ENCODE results near the gene STK24.
"Not testable (repeated sequence)": the region's sequence is repeated elsewhere in the genome, so short reads cannot be mapped to it uniquely, and the experiment has no call there.

Gene STK24

GRCh38 chr13:98590471-98590870, 13.6 kb upstream of the STK24 start:
- peak; percentile 96 for TF ChIP-seq ZFP30 (CRISPR knock-in tag; IDR thresholded peaks at IDR 0.05)
- ATAC-seq = not testable (repeated sequence)

- not testable (repeated sequence) for ATAC-seq
Measured at GRCh38 chr13:98589516-98589915, 12.6 kb upstream of the STK24 start.

DNA sequence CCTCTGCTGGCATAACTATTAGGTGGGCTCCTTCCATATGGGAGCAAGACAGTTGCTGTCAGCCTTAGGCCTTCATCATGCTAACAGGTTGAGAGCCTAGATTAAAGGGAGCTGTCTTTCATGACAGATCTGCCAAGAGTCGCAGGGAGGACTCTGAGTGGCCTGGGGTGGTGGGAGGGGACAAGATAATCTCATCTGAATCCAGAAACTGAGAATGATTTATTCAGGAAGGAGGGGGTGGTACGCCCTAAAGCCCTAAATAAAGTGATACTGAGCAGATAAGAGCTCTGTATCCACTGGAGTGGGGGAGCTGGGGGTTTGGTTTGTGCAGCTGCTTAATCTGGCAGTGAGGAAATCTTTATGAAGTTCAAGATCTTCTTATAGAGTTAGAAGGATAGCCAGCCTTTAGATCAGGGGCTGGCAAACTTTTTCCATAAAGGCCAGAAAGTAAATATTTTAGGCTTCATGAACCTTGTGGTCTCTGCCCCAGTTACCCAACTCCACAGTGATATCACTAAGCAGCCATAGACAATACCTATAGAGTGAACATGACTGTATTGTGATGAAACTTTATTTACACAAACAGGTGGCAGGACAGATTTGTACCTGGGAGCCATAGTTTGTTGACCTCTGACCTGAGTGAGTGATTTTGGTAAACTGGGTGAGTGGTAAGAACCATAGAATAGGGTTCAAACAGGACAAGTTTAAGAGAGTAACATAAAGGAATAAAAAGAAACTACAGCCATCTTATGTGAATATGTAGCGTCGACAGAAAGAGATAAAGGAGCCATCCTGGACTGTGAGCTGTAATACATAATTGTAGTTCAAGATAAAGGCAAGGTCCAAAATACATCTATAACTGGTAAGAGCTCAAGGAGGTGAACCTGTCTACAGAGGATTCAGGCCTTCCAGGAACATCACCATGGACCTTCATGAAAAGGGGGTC, 9.8 kb upstream of the STK24 start:
- no peak for ATAC-seq
- TF ChIP-seq CREB5 (CRISPR knock-in tag; IDR thresholded peaks at IDR 0.05; ENCODE audit: low read depth) = no peak
- no peak for TF ChIP-seq ZC3H10 (CRISPR knock-in tag; IDR thresholded peaks at IDR 0.05)
- no peak for TF ChIP-seq ESRRG (CRISPR knock-in tag; IDR thresholded peaks at IDR 0.05)
- TF ChIP-seq ISL1 (CRISPR knock-in tag; IDR thresholded peaks at IDR 0.05) = no peak
- TF ChIP-seq OSR1 (CRISPR knock-in tag; IDR thresholded peaks at IDR 0.05) = no peak
- TF ChIP-seq PATZ1 (CRISPR knock-in tag; IDR thresholded peaks at IDR 0.05; ENCODE audit: borderline replicate concordance) = no peak
- TF ChIP-seq, protein P1, sequence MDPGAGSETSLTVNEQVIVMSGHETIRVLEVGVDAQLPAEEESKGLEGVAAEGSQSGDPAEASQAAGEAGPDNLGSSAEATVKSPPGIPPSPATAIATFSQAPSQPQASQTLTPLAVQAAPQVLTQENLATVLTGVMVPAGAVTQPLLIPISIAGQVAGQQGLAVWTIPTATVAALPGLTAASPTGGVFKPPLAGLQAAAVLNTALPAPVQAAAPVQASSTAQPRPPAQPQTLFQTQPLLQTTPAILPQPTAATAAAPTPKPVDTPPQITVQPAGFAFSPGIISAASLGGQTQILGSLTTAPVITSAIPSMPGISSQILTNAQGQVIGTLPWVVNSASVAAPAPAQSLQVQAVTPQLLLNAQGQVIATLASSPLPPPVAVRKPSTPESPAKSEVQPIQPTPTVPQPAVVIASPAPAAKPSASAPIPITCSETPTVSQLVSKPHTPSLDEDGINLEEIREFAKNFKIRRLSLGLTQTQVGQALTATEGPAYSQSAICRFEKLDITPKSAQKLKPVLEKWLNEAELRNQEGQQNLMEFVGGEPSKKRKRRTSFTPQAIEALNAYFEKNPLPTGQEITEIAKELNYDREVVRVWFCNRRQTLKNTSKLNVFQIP (CRISPR knock-in tag; IDR thresholded peaks at IDR 0.05; ENCODE audit: borderline replicate concordance, low read depth) = no peak
- no peak for TF ChIP-seq ARNTL (CRISPR knock-in tag; IDR thresholded peaks at IDR 0.05; ENCODE audit: borderline replicate concordance, low read depth)
- TF ChIP-seq BACH2 (CRISPR knock-in tag; IDR thresholded peaks at IDR 0.05; ENCODE audit: borderline replicate concordance) = no peak
- no peak for TF ChIP-seq CSRNP3 (CRISPR knock-in tag; IDR thresholded peaks at IDR 0.05)
- TF ChIP-seq ZNF8 (CRISPR knock-in tag; IDR thresholded peaks at IDR 0.05) = no peak
- no peak for TF ChIP-seq ZFP3 (CRISPR knock-in tag; IDR thresholded peaks at IDR 0.05)
- TF ChIP-seq SNAI2 (CRISPR knock-in tag; IDR thresholded peaks at IDR 0.05) = no peak
- no peak for TF ChIP-seq TOX (CRISPR knock-in tag; IDR thresholded peaks at IDR 0.05; ENCODE audit: borderline replicate concordance)

- ATAC-seq = no peak
- TF ChIP-seq GLIS3 (CRISPR knock-in tag; IDR thresholded peaks at IDR 0.05) (no peak), CSRNP3 (CRISPR knock-in tag; IDR thresholded peaks at IDR 0.05) (no peak), OSR1 (CRISPR knock-in tag; IDR thresholded peaks at IDR 0.05) (no peak), BACH2 (CRISPR knock-in tag; IDR thresholded peaks at IDR 0.05; ENCODE audit: borderline replicate concordance) (no peak), ZC3H10 (CRISPR knock-in tag; IDR thresholded peaks at IDR 0.05) (no peak), TCF4 (CRISPR knock-in tag; IDR thresholded peaks at IDR 0.05; ENCODE audit: borderline replicate concordance) (no peak), ZNF8 (CRISPR knock-in tag; IDR thresholded peaks at IDR 0.05) (no peak), ARNTL (CRISPR knock-in tag; IDR thresholded peaks at IDR 0.05; ENCODE audit: borderline replicate concordance, low read depth) (no peak), ISL1 (CRISPR knock-in tag; IDR thresholded peaks at IDR 0.05) (no peak), PPARA (CRISPR knock-in tag; IDR thresholded peaks at IDR 0.05; ENCODE audit: borderline replicate concordance) (no peak), CREB5 (CRISPR knock-in tag; IDR thresholded peaks at IDR 0.05; ENCODE audit: low read depth) (no peak), TOX (CRISPR knock-in tag; IDR thresholded peaks at IDR 0.05; ENCODE audit: borderline replicate concordance) (no peak), SNAI2 (CRISPR knock-in tag; IDR thresholded peaks at IDR 0.05) (no peak), ZNF70 (CRISPR knock-in tag; IDR thresholded peaks at IDR 0.05) (no peak), CSDC2 (CRISPR knock-in tag; IDR thresholded peaks at IDR 0.05) (no peak), ZNF565 (CRISPR knock-in tag; conservative IDR thresholded peaks at IDR 0.05; ENCODE audit: low read depth) (no peak)
- TF ChIP-seq, protein P1 (CRISPR knock-in tag; IDR thresholded peaks at IDR 0.05; ENCODE audit: borderline replicate concordance, low read depth) = no peak
Measured at GRCh38 chr13:98585946-98586345, 9.0 kb upstream of the STK24 start.
